ENCODE data around the gene PLA2G10. TPM values are rescaled to one million over a fixed set of nuclear protein-coding genes. Genes with fewer than 3 reads are reported as not detected.
A peak's percentile ranks its signal among the peaks of the same experiment; 100 is the strongest.
"Not testable (repeated sequence)": the region's sequence is repeated elsewhere in the genome, so short reads cannot be mapped to it uniquely, and the experiment has no call there.

PLA2G10 gene
- total and polyA plus RNA-seq, 12 donors = 0.03 TPM; not detected in 11

DNA sequence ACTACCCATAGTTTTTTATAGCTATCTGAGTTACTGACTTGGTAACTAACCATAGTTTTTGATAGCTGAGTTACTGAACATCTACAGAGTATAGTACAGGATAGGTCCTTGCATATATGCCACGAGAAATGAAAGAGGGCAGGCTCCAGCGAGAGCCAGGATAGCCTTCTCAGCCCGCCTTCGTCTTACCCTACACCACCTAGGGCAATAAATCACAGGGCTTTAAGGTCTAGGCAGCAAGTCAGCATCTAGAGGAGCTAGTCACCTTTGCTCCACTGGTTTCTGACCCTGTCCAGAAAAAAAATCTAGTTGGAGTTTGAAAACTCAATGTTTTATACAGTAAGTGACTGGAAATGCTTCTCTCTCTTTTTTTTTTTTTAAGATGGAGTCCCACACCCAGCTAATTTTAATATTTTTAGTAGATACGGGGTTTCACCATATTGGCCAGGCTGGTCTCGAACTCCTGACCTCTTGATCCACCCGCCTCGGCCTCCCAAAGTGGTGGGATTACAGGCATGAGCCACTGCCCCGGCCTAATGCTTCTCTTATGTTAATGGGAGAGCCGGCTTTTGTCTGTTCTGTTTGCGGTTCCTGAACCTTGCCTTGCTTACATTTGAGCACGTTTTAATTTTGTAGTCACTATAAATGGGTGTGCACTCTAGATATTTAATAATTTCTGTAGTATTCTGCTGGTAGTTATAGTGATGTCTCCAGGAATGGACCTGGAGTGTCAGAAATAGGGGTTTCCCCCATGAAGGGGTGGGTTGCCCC is 58.5 kb downstream of the PLA2G10 start:
- H3K9me3 ChIP-seq = no peaks in the 10 kb centered on the region
- TF ChIP-seq, protein P1, sequence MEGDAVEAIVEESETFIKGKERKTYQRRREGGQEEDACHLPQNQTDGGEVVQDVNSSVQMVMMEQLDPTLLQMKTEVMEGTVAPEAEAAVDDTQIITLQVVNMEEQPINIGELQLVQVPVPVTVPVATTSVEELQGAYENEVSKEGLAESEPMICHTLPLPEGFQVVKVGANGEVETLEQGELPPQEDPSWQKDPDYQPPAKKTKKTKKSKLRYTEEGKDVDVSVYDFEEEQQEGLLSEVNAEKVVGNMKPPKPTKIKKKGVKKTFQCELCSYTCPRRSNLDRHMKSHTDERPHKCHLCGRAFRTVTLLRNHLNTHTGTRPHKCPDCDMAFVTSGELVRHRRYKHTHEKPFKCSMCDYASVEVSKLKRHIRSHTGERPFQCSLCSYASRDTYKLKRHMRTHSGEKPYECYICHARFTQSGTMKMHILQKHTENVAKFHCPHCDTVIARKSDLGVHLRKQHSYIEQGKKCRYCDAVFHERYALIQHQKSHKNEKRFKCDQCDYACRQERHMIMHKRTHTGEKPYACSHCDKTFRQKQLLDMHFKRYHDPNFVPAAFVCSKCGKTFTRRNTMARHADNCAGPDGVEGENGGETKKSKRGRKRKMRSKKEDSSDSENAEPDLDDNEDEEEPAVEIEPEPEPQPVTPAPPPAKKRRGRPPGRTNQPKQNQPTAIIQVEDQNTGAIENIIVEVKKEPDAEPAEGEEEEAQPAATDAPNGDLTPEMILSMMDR (IDR thresholded peaks at IDR 0.05) = no peak
- H3K27me3 ChIP-seq = no peaks in the 10 kb centered on the region
- intact Hi-C loops (cut with DNase I) = loop anchor here in 1 of 10 donors (10.0 kb wide), 2 partner anchors 351 to 721 kb away; no protein-coding TSS in a partner anchor
- DNase-seq (no peak), ATAC-seq (no peak)
- H3K4me1 ChIP-seq = peaks cover 0 to 66% (median 39%) of the 10 kb centered on the region in 9 donors
- H3K4me3 ChIP-seq = no peak overlapping the region
- H3K27ac ChIP-seq = no peak overlapping the region
- 79 to 81% methylated on average over 12 of the region's 12 CpGs for WGBS, 2 donors
- H3K36me3 ChIP-seq = peaks cover 0 to 29% (median 9%) of the 10 kb centered on the region in 9 donors

DNA sequence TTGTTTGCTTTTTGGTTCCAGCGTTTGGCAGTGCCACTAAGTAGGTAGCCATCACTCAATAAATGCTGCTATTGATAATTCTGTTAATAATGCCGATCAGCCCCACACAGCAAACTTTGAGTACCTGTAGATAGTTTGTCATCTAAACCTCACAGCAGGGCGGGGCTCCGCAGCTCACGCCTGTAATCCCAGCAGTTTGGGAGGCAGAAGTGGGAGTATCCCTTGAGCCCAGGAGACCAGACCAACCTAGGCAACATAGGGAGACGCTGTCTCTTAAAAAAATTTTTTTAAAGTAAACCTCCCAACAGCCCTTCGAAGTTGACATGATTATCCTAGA is 59.8 kb downstream of the PLA2G10 start:
- peaks cover 0 to 20% (median 9%) of the 10 kb centered on the region in 9 donors for H3K36me3 ChIP-seq
- H3K27me3 ChIP-seq = no peaks in the 10 kb centered on the region
- H3K4me3 ChIP-seq = peak overlapping the region; percentile 59 to 99 (median 97)
- H3K4me1 ChIP-seq = peaks cover 0 to 73% (median 41%) of the 10 kb centered on the region in 9 donors
- WGBS, 2 donors = 64 to 70% methylated on average over 7 of the region's 7 CpGs
- peak overlapping the region in 3 of 10 donors; percentile 90 to 98 (median 95) for H3K27ac ChIP-seq
- ATAC-seq = no peak
- DNase-seq = no peak
- intact Hi-C loops (cut with DNase I) = loop anchor here in 1 of 10 donors (10.0 kb wide), 2 partner anchors 350 to 720 kb away; no protein-coding TSS in a partner anchor
- H3K9me3 ChIP-seq = no peaks in the 10 kb centered on the region
- TF ChIP-seq, protein P1 (IDR thresholded peaks at IDR 0.05) = no peak

DNA sequence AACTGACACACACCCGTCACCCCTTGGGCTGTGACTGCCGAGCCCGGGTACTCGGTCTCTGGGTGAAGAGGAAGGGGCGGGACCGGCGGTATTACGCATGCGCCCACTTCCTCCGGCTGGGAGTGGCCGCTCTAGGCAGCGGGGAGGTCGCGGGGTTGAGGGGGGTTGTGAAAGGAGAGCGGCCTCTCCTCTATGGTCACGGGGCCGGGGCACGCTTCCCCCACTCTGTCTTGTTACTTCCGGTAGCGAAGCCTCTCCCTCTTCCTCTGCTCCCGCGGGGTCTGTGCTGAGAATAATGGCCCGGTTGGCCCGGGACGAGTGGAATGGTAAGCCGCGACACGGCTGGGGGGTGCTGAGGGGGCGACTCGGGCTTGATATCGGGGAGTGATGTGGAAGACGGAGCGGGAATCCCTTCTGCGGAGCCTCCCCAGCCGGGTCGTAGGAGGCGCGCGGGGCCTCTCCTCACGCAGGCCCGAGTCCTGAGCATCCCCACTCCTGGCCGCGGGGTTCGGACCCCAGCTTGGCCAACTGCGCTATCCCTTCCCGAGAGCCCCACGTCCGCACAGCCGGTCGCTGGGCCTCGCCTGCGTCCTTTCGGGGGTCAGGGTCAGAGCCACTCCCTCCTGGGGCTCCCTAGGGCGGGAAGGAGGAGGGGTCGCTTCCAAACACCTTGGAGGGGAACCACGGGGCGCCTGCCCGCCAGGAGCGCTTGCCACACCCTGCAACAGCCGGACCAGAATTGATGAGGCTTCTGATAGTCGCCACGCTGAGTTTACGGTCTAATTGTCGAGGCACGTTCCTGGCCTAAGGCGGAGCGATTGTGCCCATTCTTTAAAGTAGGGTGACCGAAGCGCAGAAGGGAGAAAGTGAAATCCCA is 61.2 kb downstream of the PLA2G10 start, which contains the start of gene BFAR:
Gene BFAR, plus strand, starts transcription at position 259 of the 877 bp plus-strand sequence. CDS start 11,396 bp downstream, outside the sequence.
- peak; percentile 99 for DNase-seq
- Histone ChIP-seq H3K27me3 (no peaks in the 10 kb centered on the region), H3K4me3 (peak within 1 kb of the TSS; percentile 59 to 99 (median 97)), H3K4me1 (peaks cover 0 to 77% (median 54%) of the 10 kb centered on the region in 9 donors), H3K9me3 (no peaks in the 10 kb centered on the region), H3K36me3 (peaks cover 0 to 14% (median 3%) of the 10 kb centered on the region in 9 donors), H3K27ac (peak within 1 kb of the TSS; percentile 48 to 98 (median 95))
- ATAC-seq = peak; percentile 94 to 96 (median 95)
- TF ChIP-seq, protein P1 (IDR thresholded peaks at IDR 0.05) = no peak
- WGBS, 2 donors = 0% methylated on average over 69 of the region's 69 CpGs
- intact Hi-C loops (cut with DNase I) = loop anchor here in 1 of 10 donors (10.0 kb wide), 2 partner anchors 348 to 718 kb away; no protein-coding TSS in a partner anchor

DNA sequence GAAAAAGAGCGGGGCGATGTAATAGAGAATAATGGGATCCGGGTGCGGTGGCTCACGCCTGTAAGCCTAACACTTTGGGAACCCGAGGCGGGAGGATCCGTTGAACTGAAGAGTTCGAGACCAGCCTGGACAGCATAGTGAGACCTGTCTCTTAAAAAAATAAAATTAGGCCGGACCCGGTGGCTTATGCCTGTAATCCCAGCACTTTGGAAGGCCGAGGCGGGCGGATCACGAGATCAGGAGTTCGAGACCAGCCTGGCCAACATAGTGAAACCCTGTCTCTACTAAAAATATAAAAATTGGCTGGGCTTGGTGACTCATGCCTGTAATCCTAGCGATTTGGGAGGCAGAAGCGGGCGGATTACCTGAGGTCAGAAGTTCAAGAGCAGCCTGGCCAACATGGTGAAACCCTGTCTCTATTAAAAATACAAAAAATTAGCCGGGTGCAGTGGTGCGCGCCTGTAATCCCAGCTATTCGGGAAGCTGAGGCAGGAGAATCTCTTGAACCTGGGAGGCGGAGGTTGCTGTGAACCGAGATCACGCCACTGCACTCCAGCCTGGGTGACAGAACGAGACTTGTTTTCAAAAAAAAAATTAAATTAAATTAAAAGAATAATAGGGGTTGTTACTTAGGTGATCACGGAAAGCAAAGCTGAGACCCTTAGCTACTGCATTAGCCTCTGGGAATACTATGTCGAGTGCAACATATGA is 63.3 kb downstream of the PLA2G10 start:
- peaks cover 0 to 32% (median 22%) of the 10 kb centered on the region in 9 donors for H3K36me3 ChIP-seq
- peak overlapping the region; percentile 66 to 98 (median 94) for H3K27ac ChIP-seq
- not testable (repeated sequence) for H3K9me3 ChIP-seq, ATAC-seq, H3K27me3 ChIP-seq, DNase-seq
- H3K4me3 ChIP-seq = peak overlapping the region; percentile 80 to 97 (median 90)
- WGBS, 2 donors = 83 to 84% methylated on average over 29 of the region's 29 CpGs
- H3K4me1 ChIP-seq = peaks cover 0 to 58% (median 46%) of the 10 kb centered on the region in 9 donors
- intact Hi-C loops (cut with DNase I) = loop anchor here in 1 of 10 donors (10.0 kb wide), 2 partner anchors 346 to 716 kb away; no protein-coding TSS in a partner anchor

Data from heart right ventricle (tissue), 16 donors.